AG10803 (cell line): ENCODE results near the gene ZSWIM6.
A peak's percentile ranks its signal among the peaks of the same experiment; 100 is the strongest.

Experiments
- DNase-seq: peaks from one replicate; pipeline ENCODE4 v3.0.0; 2010; ENCODE audit warnings: low read depth
- H3K4me3 ChIP-seq: 2 replicates; pipeline ENCODE4 v1.5.1; 2011; ENCODE audit warnings: mild to moderate bottlenecking, low read length, control low read depth
- TF ChIP-seq, protein P1 (sequence below): conservative IDR thresholded peaks from 2 replicates; pipeline ENCODE4 v1.5.1; 2011; ENCODE audit warnings: mild to moderate bottlenecking, low read length, control low read depth, inconsistent platforms

The ZSWIM6 gene

DNA sequence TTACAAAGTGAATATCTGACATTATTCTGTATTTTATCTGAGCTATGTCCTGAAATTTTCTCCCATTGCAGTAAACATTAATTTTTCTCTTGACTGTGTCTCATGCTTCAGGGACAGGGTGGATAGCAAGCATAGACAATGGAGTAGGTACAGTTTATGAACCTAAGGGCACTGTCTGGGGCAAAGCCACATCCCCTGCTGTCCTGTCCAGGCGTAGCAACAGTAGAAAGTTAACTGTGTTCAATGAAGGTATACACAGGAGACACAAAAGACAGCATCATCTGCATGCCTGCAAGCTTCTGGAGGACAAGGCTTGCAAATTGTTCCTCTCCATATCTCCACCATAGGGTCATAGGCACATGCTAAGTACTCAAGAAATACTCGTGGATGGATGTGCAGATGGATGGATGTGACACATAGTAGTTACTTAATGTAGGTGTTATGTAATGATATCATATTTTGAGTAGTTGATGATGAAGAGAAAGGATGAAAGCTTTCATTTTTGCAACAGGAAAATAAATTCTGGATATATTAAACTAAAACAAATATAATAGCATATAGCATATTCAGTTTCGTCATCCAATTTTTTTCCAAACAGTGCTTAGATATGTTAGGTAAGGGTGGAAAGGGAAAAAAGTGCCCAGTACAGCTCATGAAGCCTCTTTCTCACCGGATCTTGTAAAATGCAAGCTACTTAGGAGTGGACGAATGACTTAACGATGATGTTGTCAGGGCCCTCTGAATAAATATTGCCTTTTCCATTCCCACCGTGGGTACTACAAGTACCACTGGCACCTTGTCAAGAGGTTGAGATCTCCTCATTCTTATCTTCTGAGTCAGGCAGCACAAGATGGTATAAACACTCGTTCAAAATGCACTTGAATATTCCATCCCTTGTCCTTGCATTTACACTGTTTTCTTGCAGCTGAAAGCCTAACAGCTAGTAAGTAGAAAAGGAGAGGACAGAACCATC lies 19.9 kb upstream of the ZSWIM6 start:
- TF ChIP-seq, protein P1, sequence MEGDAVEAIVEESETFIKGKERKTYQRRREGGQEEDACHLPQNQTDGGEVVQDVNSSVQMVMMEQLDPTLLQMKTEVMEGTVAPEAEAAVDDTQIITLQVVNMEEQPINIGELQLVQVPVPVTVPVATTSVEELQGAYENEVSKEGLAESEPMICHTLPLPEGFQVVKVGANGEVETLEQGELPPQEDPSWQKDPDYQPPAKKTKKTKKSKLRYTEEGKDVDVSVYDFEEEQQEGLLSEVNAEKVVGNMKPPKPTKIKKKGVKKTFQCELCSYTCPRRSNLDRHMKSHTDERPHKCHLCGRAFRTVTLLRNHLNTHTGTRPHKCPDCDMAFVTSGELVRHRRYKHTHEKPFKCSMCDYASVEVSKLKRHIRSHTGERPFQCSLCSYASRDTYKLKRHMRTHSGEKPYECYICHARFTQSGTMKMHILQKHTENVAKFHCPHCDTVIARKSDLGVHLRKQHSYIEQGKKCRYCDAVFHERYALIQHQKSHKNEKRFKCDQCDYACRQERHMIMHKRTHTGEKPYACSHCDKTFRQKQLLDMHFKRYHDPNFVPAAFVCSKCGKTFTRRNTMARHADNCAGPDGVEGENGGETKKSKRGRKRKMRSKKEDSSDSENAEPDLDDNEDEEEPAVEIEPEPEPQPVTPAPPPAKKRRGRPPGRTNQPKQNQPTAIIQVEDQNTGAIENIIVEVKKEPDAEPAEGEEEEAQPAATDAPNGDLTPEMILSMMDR = no peak
- H3K4me3 ChIP-seq = no peak overlapping the region
- peak; percentile 79 for DNase-seq

DNA sequence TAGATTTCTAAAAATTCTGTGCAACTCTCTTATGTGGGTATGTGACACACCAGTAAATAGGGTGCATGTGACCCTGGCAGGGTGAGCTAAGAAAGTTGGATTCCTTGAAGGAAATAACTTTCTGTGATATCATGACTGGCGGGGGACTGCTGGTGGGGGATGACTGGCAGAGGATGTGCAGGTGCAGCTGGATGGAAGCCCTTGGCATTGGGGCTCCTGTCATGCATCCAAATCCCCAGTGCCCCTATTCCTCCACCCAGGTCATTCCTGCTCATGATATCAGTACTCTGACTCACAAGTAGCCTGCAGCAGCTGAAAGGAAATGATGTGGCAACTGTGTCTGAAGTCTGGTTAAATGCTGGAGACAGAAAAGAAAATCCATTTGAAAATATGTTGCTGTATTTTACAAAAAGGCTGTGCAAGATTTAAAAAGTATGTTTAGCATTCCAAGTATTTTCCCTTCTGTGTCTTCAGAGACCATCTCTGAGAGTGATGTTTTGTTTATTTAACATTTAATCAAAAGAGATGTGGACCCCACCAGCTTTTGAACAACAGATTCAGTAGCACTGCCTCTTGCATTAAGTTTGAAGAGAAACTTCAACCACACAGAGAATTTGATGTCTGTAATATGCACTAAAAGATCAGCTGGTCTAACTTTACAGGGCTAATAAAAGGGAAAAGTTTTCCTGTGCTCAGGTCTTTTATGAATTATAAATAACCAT lies 17.9 kb upstream of the ZSWIM6 start:
- DNase-seq = peak; percentile 85

DNA sequence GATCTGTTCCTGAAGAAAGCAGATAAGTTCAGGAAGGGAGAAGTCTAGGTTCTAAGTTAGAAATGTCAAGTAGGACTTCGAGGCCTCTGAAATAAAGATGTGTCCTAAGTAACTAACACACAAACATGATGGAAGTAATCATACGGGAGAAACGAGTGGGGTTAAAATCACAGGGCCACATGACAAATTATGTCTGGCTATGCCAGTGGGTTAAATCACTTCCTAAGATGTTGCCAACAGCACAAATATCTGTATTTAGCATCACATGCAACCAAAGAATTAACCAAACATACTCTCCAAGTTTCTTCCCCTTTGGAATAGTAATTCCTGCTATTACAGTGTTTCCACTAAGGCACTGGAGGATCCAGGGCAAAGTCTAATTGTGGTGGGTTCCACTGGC lies 13.7 kb upstream of the ZSWIM6 start:
- no peak overlapping the region for H3K4me3 ChIP-seq
- DNase-seq = no peak
- TF ChIP-seq, protein P1 = no peak

More for the DNA sequence above, 17.9 kb upstream of the ZSWIM6 start:
- TF ChIP-seq, protein P1 = no peak
- no peak overlapping the region for H3K4me3 ChIP-seq

DNA sequence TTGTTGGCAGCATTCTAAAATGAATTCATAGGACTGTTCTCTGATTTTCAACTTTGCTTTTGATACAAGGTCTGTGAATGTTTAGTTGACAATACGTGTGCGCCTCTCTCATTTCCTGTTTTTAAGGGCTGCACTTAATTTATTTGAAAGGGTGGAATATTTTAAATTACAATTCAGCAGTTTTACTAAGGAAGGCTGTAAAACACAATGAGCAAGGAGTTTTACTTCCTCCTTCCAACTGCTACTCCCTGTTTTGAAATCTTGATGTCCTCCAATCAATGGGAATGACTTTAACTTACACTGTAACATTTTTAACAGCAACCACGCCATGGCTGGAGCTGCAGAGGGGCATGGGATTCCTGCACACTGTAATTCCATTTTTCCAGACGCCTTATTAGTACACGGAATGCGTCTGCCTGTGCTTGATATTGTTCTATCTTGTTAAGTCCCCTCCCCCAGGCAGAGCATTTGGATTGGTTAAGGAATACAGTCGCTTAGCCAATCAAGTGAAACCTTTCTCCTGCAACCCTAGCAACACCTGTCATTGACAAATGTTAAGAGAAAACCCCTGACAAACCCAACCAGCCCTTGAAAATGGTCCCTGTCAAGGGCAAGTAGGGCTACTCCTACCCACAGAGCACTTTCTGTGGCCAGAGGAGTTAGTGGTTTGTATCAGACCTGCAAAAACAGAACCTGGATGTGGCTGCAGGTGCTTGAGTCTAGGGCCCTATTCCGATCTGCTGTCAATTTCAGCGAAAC lies 12.5 kb upstream of the ZSWIM6 start:
- TF ChIP-seq, protein P1 = no peak
- no peak for DNase-seq
- H3K4me3 ChIP-seq = no peak overlapping the region

DNA sequence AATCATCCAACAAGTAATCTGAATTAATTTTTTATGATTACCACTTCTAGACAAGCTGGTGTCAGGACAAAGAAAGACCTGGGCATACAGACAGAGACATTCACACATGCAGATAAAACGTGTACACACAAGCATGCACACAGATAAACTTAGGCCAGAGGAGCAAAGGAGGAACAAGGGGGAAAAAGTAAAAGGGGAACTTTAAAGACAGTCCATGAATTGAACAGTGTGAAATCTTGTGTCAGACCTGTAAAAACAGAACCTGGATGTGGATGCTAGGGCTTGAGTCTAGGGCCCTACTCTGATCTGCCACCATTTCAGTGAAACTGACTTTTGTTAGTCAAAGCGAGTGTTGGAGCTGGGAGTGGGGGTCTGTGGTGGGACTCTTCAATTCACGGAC lies 11.2 kb upstream of the ZSWIM6 start:
- TF ChIP-seq, protein P1 = no peak
- H3K4me3 ChIP-seq = no peak overlapping the region
- no peak for DNase-seq

DNA sequence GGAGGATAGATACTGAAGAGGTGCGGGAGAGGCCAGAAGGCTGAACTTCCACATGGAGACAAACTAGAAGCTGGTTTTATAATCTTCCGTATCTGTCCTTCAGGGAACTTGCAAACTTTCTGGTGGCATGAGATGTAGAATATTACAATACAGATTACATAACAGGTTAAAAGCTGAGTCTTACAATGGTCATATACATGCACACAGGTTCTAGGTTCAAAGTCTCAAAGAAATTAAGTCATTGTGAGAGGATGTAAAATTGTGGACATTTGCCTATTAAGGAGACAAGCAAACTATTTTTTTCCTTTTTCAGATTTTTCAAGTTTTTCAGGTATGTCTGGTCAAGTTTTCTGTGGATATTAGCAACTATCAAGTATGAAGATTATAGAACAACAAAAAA lies 10.4 kb upstream of the ZSWIM6 start:
- TF ChIP-seq, protein P1 = no peak

More for the DNA sequence above, 10.4 kb upstream of the ZSWIM6 start:
- H3K4me3 ChIP-seq = no peak overlapping the region
- DNase-seq = no peak
